Measurements from ENCODE around the gene FUT6. TPM values are rescaled to one million over a fixed set of nuclear protein-coding genes. Genes with fewer than 3 reads are reported as not detected.

FUT6 gene
- total RNA-seq, 1 experiment from 2014 or later, result not detected

- Histone ChIP-seq H3K27me3 (replicated peaks) (no peaks in the 10 kb centered on the region), H3K9me3 (replicated peaks) (no peaks in the 10 kb centered on the region), H3K36me3 (no peaks in the 10 kb centered on the region), H3K4me3 (peak overlapping the region; percentile 38), H3K27ac (no peak overlapping the region), H3K4me1 (replicated peaks) (peaks cover 8% of the 10 kb centered on the region)
- DNase-seq (ENCODE audit: low read depth in 1 of 2, low spot score in 2 of 2), result peak; percentile 74 to 78
Observed at GRCh38 chr19:5827891-5828660, 11.4 kb downstream of the FUT6 start.

DNA sequence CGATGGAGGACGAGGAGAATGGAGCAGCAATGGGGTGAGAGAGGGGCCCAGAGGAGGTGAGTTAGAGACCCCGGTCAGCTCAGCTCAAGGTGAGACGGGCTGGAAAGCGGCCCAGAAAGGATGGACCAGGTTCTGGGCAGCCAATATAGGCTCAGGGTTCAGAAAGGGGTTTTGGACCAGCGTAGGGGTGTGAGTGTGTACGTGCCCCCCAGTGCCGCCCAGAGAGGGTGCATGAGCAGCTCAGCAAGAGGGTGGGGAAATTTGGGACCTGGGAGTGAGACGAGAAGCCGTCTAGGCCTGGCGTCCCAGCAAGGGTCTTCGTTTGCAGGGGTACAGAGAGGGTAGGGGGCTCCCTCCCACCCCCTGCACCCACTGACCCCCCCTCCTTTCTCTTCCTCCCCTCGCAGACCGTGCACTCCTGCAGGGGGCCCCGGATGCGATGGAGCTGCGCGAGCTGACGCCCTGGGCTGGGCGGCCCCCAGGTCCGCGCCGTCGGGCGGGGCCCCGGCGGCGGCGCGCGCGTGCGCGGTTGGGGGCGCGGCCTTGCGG lies 12.1 kb downstream of the FUT6 start:
- Histone ChIP-seq H3K4me3 (peak overlapping the region; percentile 38), H3K36me3 (no peaks in the 10 kb centered on the region), H3K4me1 (replicated peaks) (peaks cover 8% of the 10 kb centered on the region), H3K27me3 (replicated peaks) (no peaks in the 10 kb centered on the region), H3K9me3 (replicated peaks) (no peaks in the 10 kb centered on the region), H3K27ac (no peak overlapping the region)
- no peak for DNase-seq (ENCODE audit: low read depth in 1 of 2, low spot score in 2 of 2)

DNA sequence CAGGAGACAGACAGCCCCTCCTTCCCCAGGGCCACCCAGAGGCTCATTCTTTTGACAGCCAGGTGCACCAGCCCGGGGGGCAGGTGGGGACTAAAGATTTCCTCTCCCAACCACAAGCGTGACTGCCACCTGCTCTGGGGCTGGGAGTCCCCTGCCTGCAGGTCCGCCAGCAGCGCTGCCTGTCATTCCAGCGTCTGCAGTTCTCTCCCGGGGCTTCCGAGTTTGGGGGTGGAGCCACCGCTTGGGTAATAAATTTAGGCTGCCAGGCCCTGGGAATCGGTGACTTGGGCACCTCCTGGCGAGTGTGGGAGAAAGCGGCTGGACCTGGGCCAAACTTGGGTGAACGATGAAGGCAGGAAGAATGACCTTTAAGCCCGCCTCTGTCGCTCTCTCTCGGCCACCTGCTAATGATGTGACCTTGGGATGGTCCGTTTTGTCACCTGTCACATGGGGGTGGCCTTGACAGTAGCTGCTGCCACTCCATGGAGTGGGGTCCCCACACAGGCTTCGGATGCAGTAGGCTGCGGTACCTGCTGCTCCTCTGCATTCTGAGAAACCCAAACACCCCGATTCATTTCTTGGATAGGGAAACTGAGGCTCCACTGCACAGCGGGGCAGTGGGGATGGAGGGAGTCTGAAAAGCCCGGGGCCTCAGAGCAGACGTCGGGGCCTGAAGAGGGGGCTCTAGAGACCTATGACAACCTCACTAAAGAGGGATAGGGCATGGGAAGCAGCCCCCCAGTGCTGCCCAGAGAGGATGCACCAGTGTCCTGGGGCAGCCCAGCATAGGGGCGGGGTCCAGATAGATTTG lies 12.8 kb downstream of the FUT6 start:
- Histone ChIP-seq H3K36me3 (no peaks in the 10 kb centered on the region), H3K4me3 (no peak overlapping the region), H3K27me3 (replicated peaks) (no peaks in the 10 kb centered on the region), H3K27ac (no peak overlapping the region), H3K4me1 (replicated peaks) (peaks cover 8% of the 10 kb centered on the region), H3K9me3 (replicated peaks) (no peaks in the 10 kb centered on the region)
- DNase-seq (ENCODE audit: low read depth in 1 of 2, low spot score in 2 of 2), result no peak

- H3K9me3 ChIP-seq (replicated peaks), result no peaks in the 10 kb centered on the region
- DNase-seq (ENCODE audit: low read depth in 1 of 2, low spot score in 2 of 2), result no peak
- no peaks in the 10 kb centered on the region for H3K36me3 ChIP-seq
- peaks cover 8% of the 10 kb centered on the region for H3K4me1 ChIP-seq (replicated peaks)
- H3K27ac ChIP-seq, result no peak overlapping the region
- no peak overlapping the region for H3K4me3 ChIP-seq
- no peaks in the 10 kb centered on the region for H3K27me3 ChIP-seq (replicated peaks)
Observed at GRCh38 chr19:5825178-5825577, 14.3 kb downstream of the FUT6 start.

GRCh38 chr19:5824751-5825150 lies 14.8 kb downstream of the FUT6 start:
- Histone ChIP-seq H3K4me3 (no peak overlapping the region), H3K27ac (no peak overlapping the region), H3K36me3 (no peaks in the 10 kb centered on the region), H3K27me3 (replicated peaks) (no peaks in the 10 kb centered on the region), H3K4me1 (replicated peaks) (peaks cover 8% of the 10 kb centered on the region), H3K9me3 (replicated peaks) (no peaks in the 10 kb centered on the region)
- DNase-seq (ENCODE audit: low read depth in 1 of 2, low spot score in 2 of 2), result no peak

- DNase-seq (ENCODE audit: low read depth in 1 of 2, low spot score in 2 of 2), result no peak
- Histone ChIP-seq H3K4me3 (no peak overlapping the region), H3K36me3 (no peaks in the 10 kb centered on the region), H3K9me3 (replicated peaks) (no peaks in the 10 kb centered on the region), H3K27ac (no peak overlapping the region), H3K4me1 (replicated peaks) (peaks cover 8% of the 10 kb centered on the region), H3K27me3 (replicated peaks) (no peaks in the 10 kb centered on the region)
Observed at GRCh38 chr19:5823579-5824281, 15.8 kb downstream of the FUT6 start.

DNA sequence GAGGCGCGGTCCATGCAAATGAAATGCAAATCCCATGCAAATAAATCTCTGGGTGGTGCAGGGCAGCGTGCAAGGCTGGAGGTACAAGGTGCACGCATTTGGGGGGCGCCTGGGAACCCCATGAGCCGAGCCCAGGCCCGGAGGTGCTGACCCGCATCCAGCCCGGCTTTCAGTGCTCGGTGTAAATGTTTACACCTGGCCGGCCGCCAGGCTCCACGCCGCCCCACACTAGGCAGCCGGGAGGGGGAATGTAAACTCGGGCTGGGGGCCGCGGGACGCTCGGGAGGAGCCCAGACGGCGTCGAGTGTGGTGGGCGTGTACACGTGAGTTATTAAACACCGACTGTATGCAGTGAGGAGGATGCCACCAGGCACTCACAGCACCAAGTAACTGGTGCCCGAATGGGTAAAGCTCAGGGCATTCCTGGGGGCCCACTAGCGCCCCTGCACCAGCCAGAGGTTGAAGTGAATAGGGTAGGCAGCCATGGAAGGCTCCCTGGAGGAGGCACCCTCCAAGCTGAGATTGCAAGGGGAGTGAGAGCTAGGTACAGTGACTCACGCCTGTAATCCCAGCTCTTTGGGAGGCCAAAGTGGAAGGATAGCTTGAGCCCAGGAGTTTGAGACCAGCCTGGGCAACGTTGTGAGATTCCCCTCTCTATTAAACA lies 17.2 kb downstream of the FUT6 start:
- H3K36me3 ChIP-seq, result no peaks in the 10 kb centered on the region

GRCh38 chr19:5821521-5822180 lies 17.9 kb downstream of the FUT6 start:
- Histone ChIP-seq H3K36me3 (no peaks in the 10 kb centered on the region), H3K27ac (no peak overlapping the region), H3K4me3 (no peak overlapping the region), H3K9me3 (replicated peaks) (no peaks in the 10 kb centered on the region), H3K4me1 (replicated peaks) (no peaks in the 10 kb centered on the region), H3K27me3 (replicated peaks) (no peaks in the 10 kb centered on the region)
- no peak for DNase-seq (ENCODE audit: low read depth in 1 of 2, low spot score in 2 of 2)

More for the DNA sequence above, 17.2 kb downstream of the FUT6 start:
- Histone ChIP-seq H3K27me3 (replicated peaks) (no peaks in the 10 kb centered on the region), H3K4me1 (replicated peaks) (no peaks in the 10 kb centered on the region), H3K27ac (no peak overlapping the region), H3K9me3 (replicated peaks) (no peaks in the 10 kb centered on the region), H3K4me3 (no peak overlapping the region)
- DNase-seq (ENCODE audit: low read depth in 1 of 2, low spot score in 2 of 2), result no peak

- Histone ChIP-seq H3K4me3 (no peak overlapping the region), H3K27me3 (replicated peaks) (no peaks in the 10 kb centered on the region), H3K9me3 (replicated peaks) (no peaks in the 10 kb centered on the region), H3K4me1 (replicated peaks) (no peaks in the 10 kb centered on the region), H3K36me3 (no peaks in the 10 kb centered on the region), H3K27ac (no peak overlapping the region)
- no peak for DNase-seq (ENCODE audit: low read depth in 1 of 2, low spot score in 2 of 2)
Observed at GRCh38 chr19:5820785-5821184, 18.7 kb downstream of the FUT6 start.

- Histone ChIP-seq H3K36me3 (no peaks in the 10 kb centered on the region), H3K4me3 (no peak overlapping the region), H3K4me1 (replicated peaks) (no peaks in the 10 kb centered on the region), H3K27me3 (replicated peaks) (no peaks in the 10 kb centered on the region), H3K27ac (no peak overlapping the region), H3K9me3 (replicated peaks) (no peaks in the 10 kb centered on the region)
- DNase-seq (ENCODE audit: low read depth in 1 of 2, low spot score in 2 of 2), result no peak
Observed at GRCh38 chr19:5818594-5818993, 20.9 kb downstream of the FUT6 start.

- Histone ChIP-seq H3K27me3 (replicated peaks) (no peaks in the 10 kb centered on the region), H3K36me3 (no peaks in the 10 kb centered on the region), H3K9me3 (replicated peaks) (no peaks in the 10 kb centered on the region), H3K27ac (no peak overlapping the region), H3K4me1 (replicated peaks) (no peaks in the 10 kb centered on the region), H3K4me3 (no peak overlapping the region)
- DNase-seq (ENCODE audit: low read depth in 1 of 2, low spot score in 2 of 2), result no peak
Observed at GRCh38 chr19:5817218-5817617, 22.3 kb downstream of the FUT6 start.

DNA sequence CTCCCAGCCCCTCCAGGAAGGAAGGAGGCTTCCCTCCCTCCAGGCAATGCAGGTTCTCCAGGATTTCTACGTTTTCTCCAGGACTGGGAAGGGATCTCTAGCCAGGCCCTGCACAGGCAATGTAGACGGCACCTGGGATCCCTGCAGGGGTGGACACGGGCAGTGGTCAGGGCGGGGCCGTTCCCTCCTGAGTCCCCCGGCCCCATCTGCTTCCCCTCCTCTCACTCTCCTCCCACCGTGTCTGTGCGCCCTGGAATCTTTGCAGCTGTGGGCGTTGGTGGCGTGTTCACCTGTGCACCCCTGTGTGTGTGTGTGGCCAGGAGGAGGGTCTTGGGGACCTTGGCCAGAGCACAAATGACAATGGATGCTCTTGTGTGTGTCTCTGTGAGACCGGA lies 24.7 kb downstream of the FUT6 start:
- H3K4me3 ChIP-seq, result no peak overlapping the region
- no peak for DNase-seq (ENCODE audit: low read depth in 1 of 2, low spot score in 2 of 2)
- H3K9me3 ChIP-seq (replicated peaks), result no peaks in the 10 kb centered on the region
- H3K36me3 ChIP-seq, result no peaks in the 10 kb centered on the region
- no peaks in the 10 kb centered on the region for H3K4me1 ChIP-seq (replicated peaks)
- H3K27me3 ChIP-seq (replicated peaks), result no peaks in the 10 kb centered on the region
- no peak overlapping the region for H3K27ac ChIP-seq
